Panc1 (cell line): ENCODE measurements around the gene WNT3.

ENCODE experiments used
- POLR2AphosphoS5 ChIP-seq: IDR thresholded peaks from 2 replicates; pipeline ENCODE4 v1.6.1; 2012; ENCODE audit warnings: mild to moderate bottlenecking, low read depth, low read length, moderate library complexity
- SIN3A ChIP-seq: IDR thresholded peaks from 2 replicates; pipeline ENCODE4 v1.6.1; 2012; ENCODE audit warnings: low read depth, mild to moderate bottlenecking, low read length, moderate library complexity, borderline replicate concordance; ENCODE audit not compliant: insufficient read depth
- TF ChIP-seq, protein P1 (sequence below): fragments of 450-650 bp; IDR thresholded peaks from 2 replicates; pipeline ENCODE4 v1.5.1; 2017; ENCODE audit warnings: mild to moderate bottlenecking

DNA sequence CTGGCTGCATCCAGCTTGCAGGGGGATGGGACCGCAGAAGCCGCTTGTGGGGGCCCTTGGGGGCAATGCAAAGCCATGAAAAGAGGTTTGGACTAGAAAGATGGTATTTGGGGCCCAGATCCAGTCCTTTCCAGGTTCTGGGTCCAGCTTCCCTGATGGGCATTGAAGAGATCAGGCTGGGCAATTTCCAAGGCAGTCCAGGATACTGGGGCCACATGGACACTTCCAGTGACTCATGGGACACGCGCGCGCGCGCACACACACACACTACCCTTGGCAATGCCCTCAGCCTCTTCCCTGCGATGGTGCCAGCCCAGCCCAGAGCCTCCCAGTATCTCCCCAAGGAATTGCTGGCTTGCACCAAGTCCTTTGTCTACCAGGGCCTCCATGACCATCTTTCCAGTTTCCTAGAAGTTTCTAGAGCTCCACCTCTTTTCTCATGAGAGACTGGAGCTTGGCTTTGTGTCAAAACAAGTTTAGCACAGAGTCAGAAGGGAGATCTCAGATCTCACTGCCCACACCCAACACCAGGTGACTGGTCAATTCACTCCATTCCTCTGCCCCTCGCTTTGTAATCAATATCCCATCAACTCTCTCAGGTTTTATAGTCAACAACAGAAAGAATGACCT is 44.3 kb downstream of the WNT3 start:
- TF ChIP-seq SIN3A (no peak), POLR2AphosphoS5 (no peak)
- TF ChIP-seq, protein P1, sequence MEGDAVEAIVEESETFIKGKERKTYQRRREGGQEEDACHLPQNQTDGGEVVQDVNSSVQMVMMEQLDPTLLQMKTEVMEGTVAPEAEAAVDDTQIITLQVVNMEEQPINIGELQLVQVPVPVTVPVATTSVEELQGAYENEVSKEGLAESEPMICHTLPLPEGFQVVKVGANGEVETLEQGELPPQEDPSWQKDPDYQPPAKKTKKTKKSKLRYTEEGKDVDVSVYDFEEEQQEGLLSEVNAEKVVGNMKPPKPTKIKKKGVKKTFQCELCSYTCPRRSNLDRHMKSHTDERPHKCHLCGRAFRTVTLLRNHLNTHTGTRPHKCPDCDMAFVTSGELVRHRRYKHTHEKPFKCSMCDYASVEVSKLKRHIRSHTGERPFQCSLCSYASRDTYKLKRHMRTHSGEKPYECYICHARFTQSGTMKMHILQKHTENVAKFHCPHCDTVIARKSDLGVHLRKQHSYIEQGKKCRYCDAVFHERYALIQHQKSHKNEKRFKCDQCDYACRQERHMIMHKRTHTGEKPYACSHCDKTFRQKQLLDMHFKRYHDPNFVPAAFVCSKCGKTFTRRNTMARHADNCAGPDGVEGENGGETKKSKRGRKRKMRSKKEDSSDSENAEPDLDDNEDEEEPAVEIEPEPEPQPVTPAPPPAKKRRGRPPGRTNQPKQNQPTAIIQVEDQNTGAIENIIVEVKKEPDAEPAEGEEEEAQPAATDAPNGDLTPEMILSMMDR = no peak
